Type B pancreatic cell (in vitro differentiated cells): ENCODE data around the gene ALDH3A1. TPM values are rescaled to one million over a fixed set of nuclear protein-coding genes. Genes with fewer than 3 reads are reported as not detected.

Experiments
- DNase-seq: peaks from one replicate; pipeline ENCODE4 v3.0.0; 2021; ENCODE audit warnings: mixed read lengths; ENCODE audit not compliant: unreplicated experiment; ENCODE audit errors: extremely low spot score
- H3K27ac Mint-ChIP-seq: 2 replicates; pipeline ENCODE4 v1.8.0; 2021; ENCODE audit warnings: mild to moderate bottlenecking, mixed read lengths
- H3K27me3 Mint-ChIP-seq: 2 replicates; pipeline ENCODE4 v1.8.0; 2021; ENCODE audit warnings: mixed read lengths
- H3K36me3 Mint-ChIP-seq: 2 replicates; pipeline ENCODE4 v1.8.0; 2021; ENCODE audit warnings: mixed read lengths
- H3K4me1 Mint-ChIP-seq: one replicate; pipeline ENCODE4 v1.8.0; 2021; ENCODE audit warnings: mixed read lengths; ENCODE audit not compliant: unreplicated experiment
- H3K4me3 Mint-ChIP-seq: 2 replicates; pipeline ENCODE4 v1.8.0; 2021; ENCODE audit warnings: mild to moderate bottlenecking, mixed read lengths
- H3K9me3 Mint-ChIP-seq: 2 replicates; pipeline ENCODE4 v1.8.0; 2021; ENCODE audit warnings: mixed read lengths
- CTCF ChIP-seq: fragments of 200-600 bp; sonication (generic); conservative IDR thresholded peaks from 2 replicates; pipeline ENCODE4 v1.5.0; 2021; ENCODE audit warnings: antibody characterized with exemption, mild to moderate bottlenecking
- total RNA-seq: library from RNA; stranded (reverse); gene quantifications from 2 replicates; pipeline ENCODE4 v1.2.1, GENCODE V29; 2021; ENCODE audit warnings: low replicate concordance

The ALDH3A1 gene
- total RNA-seq, 1 donor from 2014 or later = 0.77 TPM

- H3K36me3 Mint-ChIP-seq = peaks cover 32% of the 10 kb centered on the region
- DNase-seq = no peak
- H3K4me3 Mint-ChIP-seq = no peak overlapping the region
- H3K27me3 Mint-ChIP-seq = no peaks in the 10 kb centered on the region
- no peak overlapping the region for H3K27ac Mint-ChIP-seq
- H3K9me3 Mint-ChIP-seq = no peaks in the 10 kb centered on the region
- no peaks in the 10 kb centered on the region for H3K4me1 Mint-ChIP-seq
- no peak for TF ChIP-seq CTCF
These were observed 37.8 kb upstream of the ALDH3A1 start for GRCh38 chr17:19785854-19786253.

- no peaks in the 10 kb centered on the region for H3K4me1 Mint-ChIP-seq
- no peak overlapping the region for H3K4me3 Mint-ChIP-seq
- no peaks in the 10 kb centered on the region for H3K27me3 Mint-ChIP-seq
- no peak for DNase-seq
- H3K27ac Mint-ChIP-seq = no peak overlapping the region
- no peaks in the 10 kb centered on the region for H3K9me3 Mint-ChIP-seq
- H3K36me3 Mint-ChIP-seq = peaks cover 17% of the 10 kb centered on the region
- TF ChIP-seq CTCF = no peak
These were observed 33.7 kb upstream of the ALDH3A1 start for GRCh38 chr17:19781488-19782458.

GRCh38 chr17:19780846-19781245, 32.7 kb upstream of the ALDH3A1 start:
- H3K27ac Mint-ChIP-seq = no peak overlapping the region
- no peak for DNase-seq
- no peak for TF ChIP-seq CTCF
- no peaks in the 10 kb centered on the region for H3K9me3 Mint-ChIP-seq
- peaks cover 16% of the 10 kb centered on the region for H3K36me3 Mint-ChIP-seq
- no peak overlapping the region for H3K4me3 Mint-ChIP-seq
- H3K27me3 Mint-ChIP-seq = no peaks in the 10 kb centered on the region
- no peaks in the 10 kb centered on the region for H3K4me1 Mint-ChIP-seq

GRCh38 chr17:19773534-19773933, 25.4 kb upstream of the ALDH3A1 start:
- Mint-ChIP-seq H3K27me3 (no peaks in the 10 kb centered on the region), H3K36me3 (peaks cover 9% of the 10 kb centered on the region), H3K4me3 (no peak overlapping the region), H3K4me1 (no peaks in the 10 kb centered on the region), H3K9me3 (no peaks in the 10 kb centered on the region), H3K27ac (no peak overlapping the region)
- no peak for TF ChIP-seq CTCF
- DNase-seq = no peak

- no peak overlapping the region for H3K4me3 Mint-ChIP-seq
- no peaks in the 10 kb centered on the region for H3K4me1 Mint-ChIP-seq
- no peak for TF ChIP-seq CTCF
- no peak for DNase-seq
- H3K36me3 Mint-ChIP-seq = peaks cover 6% of the 10 kb centered on the region
- H3K9me3 Mint-ChIP-seq = no peaks in the 10 kb centered on the region
- H3K27me3 Mint-ChIP-seq = no peaks in the 10 kb centered on the region
- H3K27ac Mint-ChIP-seq = no peak overlapping the region
These were observed 24.0 kb upstream of the ALDH3A1 start for GRCh38 chr17:19771971-19772630.
